Endothelial cell of umbilical vein (primary cell): ENCODE results near the gene CCDC85C. TPM values are rescaled to one million over a fixed set of nuclear protein-coding genes. Genes with fewer than 3 reads are reported as not detected.

ENCODE experiments used
- BruUV-seq: library from RNA; stranded (reverse); fragments of 400-500 nt; replicated peaks from 2 replicates; lab custom pipeline; 2021; lab: Mats Ljungman, UMichigan
- CTCF ChIA-PET: fragments of 300-600, 350-600 bp; sonication (Branson Sonifier 250); formaldehyde crosslinking; loops from one replicate; lab custom pipeline; 2021; ENCODE audit warnings: antibody characterized with exemption, inconsistent platforms; lab: Charles Lee
- POLR2A ChIA-PET: fragments of 300-600, 350-600 bp; sonication (Branson Sonifier 250); formaldehyde crosslinking; loops from one replicate; lab custom pipeline; 2021; ENCODE audit warnings: antibody characterized with exemption, inconsistent platforms; lab: Charles Lee
- DNase-seq: peaks from one replicate; pipeline ENCODE4 v3.0.0-alpha.2; 2011; ENCODE audit warnings: low read depth, low spot score
- FAIRE-seq: peaks from 2 replicates; lab custom pipeline; 2011; peaks lifted over from hg19 to GRCh38; lab: Jason Lieb, UNC
- H2AFZ ChIP-seq: 2 replicates; pipeline ENCODE4 v1.6.0; 2012; ENCODE audit warnings: low read depth, low read length, control low read depth, inconsistent platforms
- H3K27ac ChIP-seq: 2 replicates; pipeline ENCODE4 v1.5.1; 2011; ENCODE audit warnings: low read depth, mild to moderate bottlenecking, control low read depth, low read length, moderate library complexity; ENCODE audit not compliant: insufficient read depth
- H3K27me3 ChIP-seq, 2 experiments: 2 replicates each; pipeline versions ENCODE4 v1.6.0 to v1.6.1; 2011; ENCODE audit warnings: low read length in 2 of 2, mixed read lengths in 1 of 2; ENCODE audit not compliant: control insufficient read depth in 2 of 2, insufficient read depth in 2 of 2
- H3K36me3 ChIP-seq, 2 experiments: 2 replicates in 1 of 2; 3 replicates in 1 of 2; pipeline ENCODE4 v1.5.1; 2011; ENCODE audit warnings: low read length in 2 of 2, mild to moderate bottlenecking in 1 of 2, moderate library complexity in 1 of 2; ENCODE audit not compliant: control insufficient read depth in 2 of 2, insufficient read depth in 2 of 2; ENCODE audit errors: extremely low read depth in 1 of 2
- H3K4me1 ChIP-seq: 3 replicates; pipeline ENCODE4 v1.5.1; 2011; ENCODE audit warnings: mild to moderate bottlenecking, low read length; ENCODE audit not compliant: control insufficient read depth, insufficient read depth; ENCODE audit errors: extremely low read depth
- H3K4me2 ChIP-seq: 2 replicates; pipeline ENCODE4 v1.6.1; 2011; ENCODE audit warnings: low read length, control low read depth, mixed read lengths; ENCODE audit not compliant: insufficient read depth
- H3K4me3 ChIP-seq, 3 experiments: fragments of 200-600 bp in 1 of 3; sonication (generic), shearing (Covaris generic) in 1 of 3; replicated peaks in 1 of 3; 2 replicates each; pipeline ENCODE4 v1.5.1; 2011 to 2016; ENCODE audit warnings: control low read depth in 3 of 3, low read length in 3 of 3, mild to moderate bottlenecking in 2 of 3, inconsistent platforms in 1 of 3, low read depth in 1 of 3, moderate library complexity in 1 of 3; ENCODE audit not compliant: insufficient read depth in 1 of 3
- H3K79me2 ChIP-seq: 2 replicates; pipeline ENCODE4 v1.6.0; 2012; ENCODE audit warnings: low read length, inconsistent platforms; ENCODE audit not compliant: control insufficient read depth, insufficient read depth
- H3K9ac ChIP-seq: replicated peaks from 2 replicates; pipeline ENCODE3; 2011; ENCODE audit warnings: low read length, control low read depth; ENCODE audit not compliant: insufficient read depth; ENCODE audit errors: extremely low read depth
- H3K9me1 ChIP-seq: replicated peaks from 3 replicates; pipeline ENCODE4 v1.6.0; 2011; ENCODE audit warnings: mild to moderate bottlenecking, low read length; ENCODE audit not compliant: control insufficient read depth, insufficient read depth; ENCODE audit errors: extremely low read depth
- H3K9me3 ChIP-seq: replicated peaks from 2 replicates; pipeline ENCODE4 v1.5.1; 2012; ENCODE audit warnings: low read length, inconsistent platforms; ENCODE audit not compliant: control insufficient read depth, insufficient read depth
- H4K20me1 ChIP-seq: replicated peaks from 2 replicates; pipeline ENCODE3; 2011; ENCODE audit warnings: mild to moderate bottlenecking, low read length; ENCODE audit not compliant: control insufficient read depth, insufficient read depth; ENCODE audit errors: extremely low read depth
- EZH2 ChIP-seq: IDR thresholded peaks from 2 replicates; pipeline ENCODE4 v1.6.1; 2012; ENCODE audit warnings: borderline replicate concordance, low read depth, mild to moderate bottlenecking, moderate library complexity, low read length, inconsistent platforms; ENCODE audit not compliant: severe bottlenecking
- FOS ChIP-seq: IDR thresholded peaks from 2 replicates; pipeline ENCODE4 v1.6.1; 2011; ENCODE audit warnings: mild to moderate bottlenecking, low read length, moderate library complexity, borderline replicate concordance; ENCODE audit not compliant: insufficient read depth
- GATA2 ChIP-seq: IDR thresholded peaks from 2 replicates; pipeline ENCODE4 v1.7.0; 2011; ENCODE audit warnings: low read depth, mild to moderate bottlenecking, moderate library complexity, mixed read lengths, low read length; ENCODE audit not compliant: insufficient read length, insufficient read depth
- JUN ChIP-seq: IDR thresholded peaks from 2 replicates; pipeline ENCODE4 v1.6.1; 2011; ENCODE audit warnings: borderline replicate concordance, low read depth; ENCODE audit not compliant: insufficient read length, insufficient read depth
- MYC ChIP-seq: IDR thresholded peaks from one replicate; pipeline ENCODE4 v1.6.1; 2011; ENCODE audit warnings: mild to moderate bottlenecking, low read depth, low read length
- POLR2A ChIP-seq: IDR thresholded peaks from 2 replicates; pipeline ENCODE4 v1.6.1; 2012; ENCODE audit warnings: low read depth, mild to moderate bottlenecking, control low read depth, low read length
- POLR2AphosphoS5 ChIP-seq: IDR thresholded peaks from 2 replicates; pipeline ENCODE4 v1.6.1; 2012; ENCODE audit warnings: low read depth, mild to moderate bottlenecking, control low read depth, low read length, moderate library complexity; ENCODE audit not compliant: insufficient read depth
- dilution Hi-C: fragments of 300-500 bp; cut with MboI; formaldehyde crosslinking; loops from one replicate; pipeline ENCODE4 v1.15.0; 2019; ENCODE audit warnings: low sequenced_read_pairs; ENCODE audit not compliant: extremely low pct_ligation_motif_present
- intact Hi-C: fragments of 100-400 bp; cut with micrococcal nuclease; formaldehyde crosslinking; loops from one replicate; pipeline ENCODE4 v1.10.0; 2022
- polyA plus RNA-seq, 4 experiments: library from polyadenylated mRNA; depleted of rRNA in 3 of 4; stranded (reverse) in 3 of 4; unstranded in 1 of 4; fragments of >200 nt; gene quantifications; 2 replicates each; pipeline versions ENCODE4 v1.2.1 to v1.2.3, GENCODE V29; 2011 to 2012; ENCODE audit warnings: missing spikeins in 1 of 4
- total RNA-seq: library from RNA; stranded (reverse); gene quantifications from 2 replicates; pipeline ENCODE4 v1.2.3, GENCODE V29; 2021
- TF ChIP-seq, protein P1 (sequence below), 2 donors: IDR thresholded peaks; 1 replicate in 1 of 2; 2 replicates in 1 of 2; pipeline ENCODE4 v1.5.1; 2011; ENCODE audit warnings: low read length in 2 of 2, mild to moderate bottlenecking in 2 of 2, moderate library complexity in 2 of 2, control low read depth in 1 of 2, inconsistent platforms in 1 of 2, low read depth in 1 of 2; ENCODE audit not compliant: insufficient read depth in 1 of 2; ENCODE audit errors: extremely low read depth in 1 of 2
- TF ChIP-seq, protein P2 (sequence below): IDR thresholded peaks from 2 replicates; pipeline ENCODE4 v1.6.1; 2011; ENCODE audit not compliant: insufficient read depth, insufficient read length

The CCDC85C gene
- total and polyA plus RNA-seq, 2 donors (not counting 3 experiments of a cell fraction or from before 2014, with no cell fraction given): 7.5 to 17.8 TPM

DNA sequence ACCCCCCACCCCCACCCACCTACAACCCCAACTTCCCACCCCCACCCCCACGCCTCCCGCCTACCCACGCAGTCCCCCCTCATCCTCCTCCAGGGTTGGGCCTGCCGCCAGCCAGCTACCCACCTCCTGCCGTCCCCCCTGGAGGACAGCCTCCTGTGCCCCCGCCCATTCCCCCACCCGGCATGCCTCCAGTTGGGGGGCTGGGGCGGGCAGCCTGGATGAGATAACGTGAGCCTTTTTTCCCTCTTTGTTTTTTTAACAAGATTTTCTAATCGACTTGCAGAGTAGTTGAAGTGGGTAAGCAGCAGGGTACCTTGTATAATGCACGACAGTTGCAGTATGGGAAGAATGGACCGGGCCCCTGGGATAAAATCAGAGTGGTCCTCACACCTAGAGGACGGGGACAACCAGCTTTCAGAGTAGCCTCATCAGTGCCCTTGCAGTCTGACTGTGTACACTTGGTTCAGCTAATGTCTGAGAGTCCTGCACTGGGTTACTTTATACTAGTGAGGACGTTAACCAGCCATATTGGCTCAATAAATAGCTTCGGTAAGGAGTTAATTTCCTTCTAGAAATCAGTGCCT, 93.4 kb downstream of the CCDC85C start:
- Histone ChIP-seq H3K27ac (no peak overlapping the region), H4K20me1 (no peaks in the 10 kb centered on the region), H3K36me3 (peaks cover 8 to 40% of the 10 kb centered on the region in 2 experiments), H3K9ac (no peak overlapping the region), H3K79me2 (no peaks in the 10 kb centered on the region), H3K4me3 (no peak overlapping the region), H3K4me2 (no peak overlapping the region), H3K4me1 (peaks cover 10% of the 10 kb centered on the region), H3K27me3 (no peaks in the 10 kb centered on the region), H3K9me3 (no peaks in the 10 kb centered on the region), H3K9me1 (no peaks in the 10 kb centered on the region), H2AFZ (no peak overlapping the region)
- DNase-seq (no peak), FAIRE-seq (no peak)
- intact Hi-C loops (no loop called here), dilution Hi-C loops (no loop called here)
- TF ChIP-seq POLR2A (no peak), POLR2AphosphoS5 (no peak), EZH2 (no peak), JUN (no peak), GATA2 (no peak), FOS (no peak), MYC (no peak)
- TF ChIP-seq, protein P1, sequence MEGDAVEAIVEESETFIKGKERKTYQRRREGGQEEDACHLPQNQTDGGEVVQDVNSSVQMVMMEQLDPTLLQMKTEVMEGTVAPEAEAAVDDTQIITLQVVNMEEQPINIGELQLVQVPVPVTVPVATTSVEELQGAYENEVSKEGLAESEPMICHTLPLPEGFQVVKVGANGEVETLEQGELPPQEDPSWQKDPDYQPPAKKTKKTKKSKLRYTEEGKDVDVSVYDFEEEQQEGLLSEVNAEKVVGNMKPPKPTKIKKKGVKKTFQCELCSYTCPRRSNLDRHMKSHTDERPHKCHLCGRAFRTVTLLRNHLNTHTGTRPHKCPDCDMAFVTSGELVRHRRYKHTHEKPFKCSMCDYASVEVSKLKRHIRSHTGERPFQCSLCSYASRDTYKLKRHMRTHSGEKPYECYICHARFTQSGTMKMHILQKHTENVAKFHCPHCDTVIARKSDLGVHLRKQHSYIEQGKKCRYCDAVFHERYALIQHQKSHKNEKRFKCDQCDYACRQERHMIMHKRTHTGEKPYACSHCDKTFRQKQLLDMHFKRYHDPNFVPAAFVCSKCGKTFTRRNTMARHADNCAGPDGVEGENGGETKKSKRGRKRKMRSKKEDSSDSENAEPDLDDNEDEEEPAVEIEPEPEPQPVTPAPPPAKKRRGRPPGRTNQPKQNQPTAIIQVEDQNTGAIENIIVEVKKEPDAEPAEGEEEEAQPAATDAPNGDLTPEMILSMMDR (IDR thresholded peaks at IDR 0.05; ENCODE audit: extremely low read depth in 1 of 2, insufficient read depth in 1 of 2, low read depth in 1 of 2, low read length in 2 of 2): no peak
- TF ChIP-seq, protein P2, sequence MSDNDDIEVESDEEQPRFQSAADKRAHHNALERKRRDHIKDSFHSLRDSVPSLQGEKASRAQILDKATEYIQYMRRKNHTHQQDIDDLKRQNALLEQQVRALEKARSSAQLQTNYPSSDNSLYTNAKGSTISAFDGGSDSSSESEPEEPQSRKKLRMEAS: no peak
- BruUV-seq: TSS peak; percentile 96
- ChIA-PET CTCF (interaction anchor here (1.2 to 1.7 kb wide), 2 partner anchors 93 to 117 kb away, joined by 3 to 4 read pairs; partner anchors contain the start of gene CCDC85C), POLR2A (no interaction called here)
